ENCODE data around the gene BLID. TPM values are rescaled to one million over a fixed set of nuclear protein-coding genes. Genes with fewer than 3 reads are reported as not detected.

BLID gene
- polyA plus RNA-seq, 5 donors: not detected

DNA sequence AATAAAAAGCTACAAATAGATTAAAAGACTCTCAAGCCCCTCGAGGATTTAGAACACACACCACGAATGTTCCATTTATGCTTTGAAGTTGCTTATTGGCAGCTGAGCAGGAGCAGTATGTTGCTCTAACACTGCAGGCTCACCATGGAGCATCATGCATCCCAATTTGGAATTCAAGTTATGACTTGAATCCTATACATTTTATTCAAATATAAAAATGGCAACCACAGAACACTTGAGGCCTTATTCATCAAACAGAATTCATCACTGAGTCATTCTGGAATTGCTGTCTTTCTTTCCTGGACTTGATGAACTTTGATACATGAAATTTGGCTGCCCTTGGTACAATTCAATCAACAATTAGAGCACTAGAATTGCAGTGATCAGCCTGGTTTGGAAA, 24.5 kb upstream of the BLID start:
- DNase-seq: no peak

DNA sequence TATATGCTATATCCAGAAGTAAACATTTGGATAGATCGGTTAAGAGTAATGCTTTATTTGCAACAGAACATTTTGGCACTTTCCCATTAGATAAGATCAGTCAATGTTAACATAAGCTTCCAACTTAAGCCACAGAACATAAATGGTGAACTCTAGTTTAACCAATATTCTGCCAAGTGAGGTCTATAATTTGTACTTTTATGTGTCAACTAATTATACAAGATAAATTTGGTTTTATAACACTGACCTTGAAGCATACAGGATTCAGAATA, 23.5 kb upstream of the BLID start:
- DNase-seq: no peak

DNA sequence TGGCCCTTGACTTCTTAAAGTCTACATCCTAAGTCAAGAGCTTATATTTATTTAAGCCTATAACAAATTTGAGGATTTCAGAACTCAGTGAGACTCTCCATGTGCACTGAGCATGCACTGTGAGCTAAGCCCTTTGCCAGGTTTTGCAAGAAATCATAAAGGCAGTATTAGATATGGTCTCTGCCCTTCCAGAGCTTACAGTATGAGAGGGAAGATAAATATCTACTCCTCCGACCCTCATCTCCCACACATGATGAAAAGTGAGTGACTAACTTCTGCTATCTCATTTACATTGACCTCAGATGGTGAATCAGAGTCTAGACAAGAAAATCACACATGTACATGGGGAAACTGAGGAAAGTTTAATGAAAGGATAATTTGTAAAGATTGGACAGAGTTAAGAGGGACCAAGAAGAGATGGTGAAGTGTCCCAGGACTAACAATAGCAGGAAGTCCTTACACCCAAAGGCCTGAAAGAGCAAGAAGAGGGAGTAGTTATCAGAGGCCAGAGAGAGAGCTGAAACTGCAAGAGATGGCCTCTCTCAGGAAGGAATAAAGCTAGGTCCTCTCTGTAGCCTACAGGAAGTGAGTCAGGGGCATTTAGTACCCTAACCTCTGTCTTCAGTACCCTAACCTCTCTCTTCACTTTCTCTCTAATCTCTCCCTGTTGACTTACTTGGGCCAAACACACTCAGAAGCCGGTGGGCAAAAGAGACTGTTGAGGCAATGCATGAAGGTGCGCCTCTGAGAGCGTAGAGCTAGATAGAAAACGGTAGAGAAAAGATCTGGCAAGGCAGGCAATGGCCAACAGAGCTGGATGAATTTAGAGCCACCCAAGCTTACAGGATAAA, 23.0 kb upstream of the BLID start:
- no peak for DNase-seq

- DNase-seq: no peak
Observed at GRCh38 chr11:122137078-122137793, 21.2 kb upstream of the BLID start.

DNA sequence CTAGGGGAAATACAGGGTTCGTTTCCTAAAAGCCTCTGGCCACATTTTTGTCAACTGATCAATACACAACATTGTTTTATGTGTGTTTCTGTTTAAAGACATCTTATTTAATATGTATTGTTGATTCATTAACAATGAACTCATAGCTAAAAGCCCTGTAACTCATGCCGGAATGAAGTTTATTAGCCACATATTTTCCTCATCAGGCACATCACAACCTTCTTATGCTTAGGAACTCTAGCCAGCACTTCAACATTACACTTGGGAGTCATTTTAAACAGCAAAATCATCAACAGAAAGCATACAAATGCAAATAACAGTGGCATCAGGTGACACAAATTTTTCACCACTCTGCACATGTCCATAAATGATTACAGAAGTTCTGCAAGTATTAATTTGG, 15.1 kb upstream of the BLID start:
- no peak for DNase-seq

- DNase-seq: no peak
Observed at GRCh38 chr11:122128146-122128545, 12.1 kb upstream of the BLID start.

DNA sequence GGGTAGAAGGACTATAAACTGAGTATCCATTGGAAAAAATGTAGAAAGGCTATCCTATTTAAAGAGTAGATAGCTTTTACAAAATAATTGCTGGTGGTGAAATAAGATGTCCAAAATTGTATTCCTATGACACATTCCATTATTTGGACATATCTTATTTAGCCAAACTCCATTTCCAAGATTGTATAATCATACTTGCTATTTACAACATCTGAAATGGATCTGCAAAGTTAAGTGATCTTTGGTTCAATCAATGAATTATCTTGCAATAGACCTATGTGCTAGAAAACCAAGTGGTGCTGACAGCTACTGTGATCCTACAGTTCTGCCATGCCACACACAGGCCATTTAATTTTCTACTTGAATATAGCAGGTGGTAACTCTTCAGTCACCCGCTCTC, 11.0 kb upstream of the BLID start:
- no peak for DNase-seq

DNA sequence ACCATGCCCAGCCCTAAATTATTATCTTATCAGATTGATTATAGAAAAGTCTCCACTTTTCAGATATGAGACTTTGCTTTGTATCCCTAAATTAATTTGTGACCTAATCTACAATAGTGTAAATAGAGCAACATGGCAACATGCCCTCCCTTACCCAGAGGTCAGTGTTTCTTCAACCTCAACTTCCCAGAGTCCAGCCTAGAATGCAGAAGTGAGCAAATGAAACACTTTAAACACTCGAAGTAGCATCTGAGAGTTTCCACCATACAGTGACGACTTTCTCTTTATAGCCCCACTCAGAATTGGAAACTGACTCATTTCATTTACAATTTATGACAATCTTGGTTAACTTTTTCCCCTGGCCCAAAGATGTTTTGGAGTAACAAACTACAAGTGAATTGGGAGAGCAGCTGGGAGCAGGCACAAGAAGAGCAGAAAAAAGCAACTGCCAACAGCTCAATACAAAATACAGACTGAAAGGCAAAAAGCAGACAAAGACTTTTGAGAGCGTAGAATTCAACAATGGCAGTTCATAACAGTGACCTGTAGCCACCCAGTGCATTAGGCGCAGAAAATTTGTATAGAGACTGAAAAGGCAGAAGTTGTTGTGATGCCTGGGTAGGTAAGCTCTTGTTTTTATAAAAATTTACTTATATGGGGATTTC, 10.1 kb upstream of the BLID start:
- DNase-seq: no peak

DNA sequence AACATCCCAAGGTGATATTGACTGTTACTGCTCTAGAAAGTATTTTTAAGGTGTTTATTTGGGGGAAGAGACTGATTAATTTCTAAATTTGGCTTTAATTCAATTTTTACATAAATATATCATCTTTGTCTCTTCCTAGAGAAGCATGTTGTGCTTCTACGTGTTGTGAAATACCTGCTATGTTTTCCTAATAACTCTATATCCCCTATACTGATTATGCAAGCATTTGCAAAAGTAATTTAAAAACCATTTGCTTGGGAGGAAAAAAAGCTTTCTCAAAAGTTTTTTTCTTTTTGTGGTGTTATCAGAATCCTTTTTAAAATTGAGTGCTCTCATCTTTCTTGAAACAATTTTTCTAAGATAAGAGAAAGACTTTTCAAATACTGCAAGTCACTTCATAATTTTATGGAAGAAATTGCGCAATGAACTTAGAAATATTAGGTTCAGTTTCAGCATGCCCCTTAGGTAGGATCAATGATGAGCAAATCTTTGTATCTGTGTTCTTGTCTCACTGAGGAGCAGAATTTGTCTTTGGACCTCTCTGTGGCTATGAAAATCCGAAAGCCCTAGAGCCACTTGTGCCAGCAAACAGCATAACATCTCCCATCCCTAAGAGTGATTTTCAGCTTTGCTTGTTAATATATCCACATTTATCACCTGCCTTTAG, 7.4 kb upstream of the BLID start:
- no peak for DNase-seq

GRCh38 chr11:122122179-122122578, 6.2 kb upstream of the BLID start:
- no peak for DNase-seq

DNA sequence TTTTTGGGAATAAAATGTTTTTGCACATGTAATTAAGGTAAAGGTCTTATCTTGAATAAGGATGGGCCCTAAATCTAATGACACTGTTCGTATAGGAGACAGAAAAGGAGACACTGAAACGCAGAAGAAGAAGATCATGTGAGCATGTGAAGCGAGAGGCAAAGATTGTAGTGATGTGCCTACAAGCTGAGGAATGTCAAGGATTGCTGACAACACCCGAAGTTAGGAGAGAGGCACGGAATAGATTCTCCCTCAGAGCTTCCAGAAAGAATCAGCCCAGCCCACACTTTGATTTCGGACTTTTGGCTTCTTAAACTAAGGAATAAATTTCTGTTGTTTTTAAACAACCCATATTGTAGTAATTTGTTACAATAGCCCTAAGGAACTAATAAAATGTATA, 4.1 kb upstream of the BLID start:
- no peak for DNase-seq

DNA sequence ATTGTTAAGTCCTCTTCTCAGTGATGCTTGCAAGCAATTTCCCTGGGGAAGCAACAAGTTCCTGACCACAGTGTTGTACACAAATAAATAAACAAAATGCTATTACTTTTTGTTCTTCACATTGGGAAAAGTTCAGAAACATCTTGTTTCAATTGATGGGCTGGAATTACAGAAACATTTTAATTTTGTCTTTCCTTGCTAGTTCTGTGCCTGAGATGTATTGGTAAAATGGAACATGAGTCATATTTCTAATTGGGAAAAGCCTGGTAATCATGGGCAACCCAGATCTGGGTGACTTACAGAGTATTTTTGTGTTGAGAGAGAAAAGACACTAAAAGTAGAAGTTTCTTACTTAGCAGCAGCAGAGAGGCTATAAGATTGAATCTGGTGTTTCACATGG, 576 bp upstream of the BLID start:
- DNase-seq: no peak

DNA sequence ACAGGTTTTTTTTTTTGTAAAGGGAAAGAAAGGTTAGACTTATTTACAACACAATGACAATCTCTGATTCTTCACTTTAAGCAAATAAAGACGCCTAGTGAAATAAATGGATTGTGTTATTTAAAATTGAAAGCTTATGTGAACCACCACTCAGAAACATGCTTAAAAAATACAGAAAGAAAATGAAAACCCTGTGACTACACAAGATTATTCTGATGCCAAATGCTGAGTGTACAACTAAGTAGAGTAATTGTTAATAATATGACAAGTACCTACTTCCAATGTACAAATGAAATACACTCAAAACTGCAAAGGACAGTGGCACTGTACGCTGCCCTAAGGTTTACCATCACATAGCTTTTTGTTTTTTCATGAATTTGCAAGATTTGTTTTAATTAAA, 1.0 kb downstream of the BLID start:
- no peak for DNase-seq

DNA sequence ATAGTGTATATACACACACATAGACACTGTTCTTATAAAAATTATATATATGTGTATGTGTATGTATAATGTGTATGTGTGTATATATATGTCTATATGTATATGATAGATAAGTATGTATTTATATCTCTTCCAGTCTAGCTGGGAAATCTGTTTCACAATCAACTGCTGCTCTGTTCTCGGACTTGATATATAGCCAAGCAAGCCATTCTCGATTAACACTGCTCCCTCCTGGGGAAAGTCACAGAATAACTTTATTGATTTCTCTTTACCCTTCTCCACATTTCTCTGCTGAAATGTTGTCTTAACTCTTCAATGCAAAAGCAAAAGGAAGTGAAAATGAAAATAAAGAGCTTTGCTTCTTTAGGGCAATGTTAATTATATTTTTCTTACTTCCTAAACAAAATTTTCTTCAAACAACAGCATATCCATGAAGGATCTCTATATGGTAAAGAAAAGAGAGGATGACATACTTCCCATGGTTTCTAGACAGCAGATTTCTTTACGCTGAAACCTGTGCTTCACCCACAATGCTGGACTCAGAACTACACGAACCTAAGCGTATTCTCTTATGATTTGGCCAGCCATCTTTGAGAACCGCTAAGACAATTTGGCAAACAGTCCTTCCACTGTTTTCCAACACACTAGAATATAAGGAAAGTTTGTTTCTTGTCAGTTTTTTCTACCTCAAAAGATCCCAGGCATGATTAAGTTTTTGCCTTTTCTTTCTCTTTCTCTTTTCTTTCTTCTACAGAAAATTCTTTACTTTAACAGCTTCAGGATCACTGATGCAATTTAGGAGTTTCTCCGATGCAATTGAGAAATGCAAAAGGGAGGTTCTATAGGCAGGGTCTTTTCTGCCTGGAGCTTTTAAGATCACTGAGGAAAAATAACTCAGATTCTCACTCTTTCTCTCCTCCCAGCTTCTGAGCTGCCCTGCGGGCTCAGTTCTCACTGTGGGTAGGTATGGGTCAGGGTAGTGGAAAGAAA, 1.9 kb downstream of the BLID start:
- DNase-seq: no peak

GRCh38 chr11:122112470-122113365, 3.3 kb downstream of the BLID start:
- DNase-seq: no peak

DNA sequence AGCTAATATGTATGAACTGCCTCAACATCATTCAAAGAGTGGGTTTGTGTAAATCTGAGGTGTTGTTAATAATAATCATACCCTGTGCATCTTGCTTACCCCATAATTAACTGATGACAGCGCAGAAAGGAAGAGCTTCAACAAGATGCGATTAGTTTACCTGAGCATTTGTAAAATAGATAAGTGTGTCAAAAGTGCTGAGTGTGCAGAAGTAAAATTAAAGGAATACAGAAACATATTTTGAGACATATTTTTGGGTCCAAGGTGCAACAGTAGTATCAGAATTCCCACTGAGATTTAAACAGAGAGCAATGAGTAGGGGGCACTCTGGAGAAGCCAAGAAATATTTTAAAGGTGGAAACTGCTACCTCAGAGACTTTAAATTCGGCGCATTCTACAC, 6.1 kb downstream of the BLID start:
- no peak for DNase-seq

- no peak for DNase-seq
Observed at GRCh38 chr11:122108828-122109227, 7.2 kb downstream of the BLID start.

- DNase-seq: no peak
Observed at GRCh38 chr11:122108192-122108799, 7.7 kb downstream of the BLID start.

GRCh38 chr11:122107566-122107965, 8.4 kb downstream of the BLID start:
- DNase-seq: no peak

DNA sequence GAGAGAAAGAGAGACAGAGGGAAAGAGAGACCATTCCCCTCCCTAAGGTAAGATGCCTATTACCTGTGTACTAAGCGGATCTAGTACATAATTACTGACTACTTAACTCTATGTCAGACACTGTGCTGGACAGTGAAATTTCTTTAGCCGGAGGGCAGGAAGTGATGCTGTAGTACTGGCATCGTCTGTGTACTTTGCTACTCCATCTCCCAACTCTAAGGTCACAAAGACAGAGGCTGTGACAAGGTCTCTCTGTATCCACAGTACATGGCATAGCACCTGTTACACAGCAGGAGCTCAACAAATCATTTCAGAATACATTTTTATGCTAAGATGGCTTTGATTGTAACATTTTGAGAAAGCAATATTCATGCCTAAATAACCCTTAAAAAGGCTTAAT, 9.0 kb downstream of the BLID start:
- DNase-seq: no peak

Data from right lung (tissue), 5 donors.